HUES6 (cell line): ENCODE measurements around the gene TMSB15A.
"Not testable (repeated sequence)": the region's sequence is repeated elsewhere in the genome, so short reads cannot be mapped to it uniquely, and the experiment has no call there.

Experiments
- H3K27ac ChIP-seq: 2 replicates; pipeline ENCODE4 v1.7.0; 2013; ENCODE audit warnings: low read depth, mild to moderate bottlenecking, low read length, inconsistent platforms
- H3K27me3 ChIP-seq: 2 replicates; pipeline ENCODE4 v1.6.1; 2013; ENCODE audit warnings: low read length; ENCODE audit not compliant: control insufficient read depth, insufficient read depth
- H3K36me3 ChIP-seq: 2 replicates; pipeline ENCODE4 v1.6.1; 2013; ENCODE audit warnings: low read length; ENCODE audit not compliant: control insufficient read depth, insufficient read depth
- H3K4me1 ChIP-seq: 2 replicates; pipeline ENCODE4 v1.6.1; 2013; ENCODE audit warnings: low read length; ENCODE audit not compliant: control insufficient read depth, insufficient read depth
- H3K4me3 ChIP-seq: 2 replicates; pipeline ENCODE4 v1.5.1; 2013; ENCODE audit warnings: low read depth, low read length
- H3K9ac ChIP-seq: one replicate; pipeline ENCODE4 v1.6.1; 2013; ENCODE audit warnings: mild to moderate bottlenecking, low read length
- H3K9me3 ChIP-seq: 2 replicates; pipeline ENCODE4 v1.6.1; 2013; ENCODE audit warnings: low read depth, low read length; ENCODE audit not compliant: control insufficient read depth, insufficient read depth

The TMSB15A gene

GRCh38 chrX:102491766-102492165, 24.8 kb downstream of the TMSB15A start:
- Histone ChIP-seq H3K9ac (no peak overlapping the region), H3K27me3 (peaks cover 3% of the 10 kb centered on the region; the same call in 1 of the 2 replicates), H3K4me1 (no peaks in the 10 kb centered on the region), H3K27ac (no peak overlapping the region), H3K36me3 (no peaks in the 10 kb centered on the region), H3K4me3 (no peak overlapping the region), H3K9me3 (peaks cover 10% of the 10 kb centered on the region)

GRCh38 chrX:102478765-102479164, 37.8 kb downstream of the TMSB15A start:
- not testable (repeated sequence) for H3K9ac ChIP-seq, H3K36me3 ChIP-seq, H3K4me1 ChIP-seq, H3K9me3 ChIP-seq, H3K27me3 ChIP-seq, H3K27ac ChIP-seq, H3K4me3 ChIP-seq

GRCh38 chrX:102471762-102472220, 44.7 kb downstream of the TMSB15A start, which contains the start of gene TCP11X2:
TSS of gene TCP11X2 (minus strand) at chrX:102471812.
- H3K27ac ChIP-seq, H3K9ac ChIP-seq, H3K4me3 ChIP-seq, H3K9me3 ChIP-seq, H3K27me3 ChIP-seq, H3K36me3 ChIP-seq, H3K4me1 ChIP-seq: not testable (repeated sequence)

GRCh38 chrX:102470215-102470614, 46.3 kb downstream of the TMSB15A start:
- not testable (repeated sequence) for H3K27me3 ChIP-seq, H3K36me3 ChIP-seq, H3K9ac ChIP-seq, H3K9me3 ChIP-seq, H3K4me1 ChIP-seq, H3K4me3 ChIP-seq, H3K27ac ChIP-seq
